Upper lobe of right lung (tissue), 1 donor: ENCODE data around the gene SUSD1. TPM values are rescaled to one million over a fixed set of nuclear protein-coding genes. Genes with fewer than 3 reads are reported as not detected.

Experiments used
- ATAC-seq: fragments of 200-7000 bp; cut with Tn5 transposase; one replicate; pipeline ENCODE4 v1.9.1; 2020; ENCODE audit warnings: mild to moderate bottlenecking, moderate library complexity
- DNase-seq: peaks from one replicate; pipeline ENCODE4 v3.0.0-alpha.2; 2020
- H3K27ac ChIP-seq: fragments of 200-600 bp; one replicate; pipeline ENCODE4 v1.8.0; 2022
- H3K27me3 ChIP-seq: fragments of 200-600 bp; one replicate; pipeline ENCODE4 v1.8.0; 2022; ENCODE audit warnings: mild to moderate bottlenecking
- H3K36me3 ChIP-seq: fragments of 200-600 bp; one replicate; pipeline ENCODE4 v1.8.0; 2022
- H3K4me1 ChIP-seq: fragments of 200-600 bp; one replicate; pipeline ENCODE4 v1.8.0; 2022
- H3K4me3 ChIP-seq: fragments of 200-600 bp; one replicate; pipeline ENCODE4 v1.8.0; 2022; ENCODE audit warnings: mild to moderate bottlenecking
- H3K9me3 ChIP-seq: fragments of 200-600 bp; one replicate; pipeline ENCODE4 v1.8.0; 2022
- intact Hi-C: fragments of 100-400 bp; cut with DNase I; formaldehyde crosslinking; loops from one replicate; pipeline ENCODE4 v1.11.0; 2022
- total RNA-seq: library from RNA; stranded (reverse); fragmentation: NEBNext Ultra II Directional; extraction: Animal tissue kit (Norgen Biotek cat#: 25700); gene quantifications from one replicate; pipeline ENCODE4 v1.2.1, GENCODE V29; 2021
- TF ChIP-seq, protein P1 (sequence below): fragments of 200-600 bp; IDR thresholded peaks from one replicate; pipeline ENCODE4 v1.8.0; 2022; ENCODE audit warnings: antibody characterized with exemption
- donor health status: DM: no; HTN: yes; CAD: no; lungs with severe emphysema.

Gene SUSD1
- total RNA-seq, 1 donor from 2014 or later = 31.0 TPM

- H3K9me3 ChIP-seq = no peaks in the 10 kb centered on the region
- intact Hi-C loops = no loop called here
- H3K4me3 ChIP-seq = no peak overlapping the region
- no peak overlapping the region for H3K27ac ChIP-seq
- H3K4me1 ChIP-seq = no peaks in the 10 kb centered on the region
- TF ChIP-seq, protein P1, sequence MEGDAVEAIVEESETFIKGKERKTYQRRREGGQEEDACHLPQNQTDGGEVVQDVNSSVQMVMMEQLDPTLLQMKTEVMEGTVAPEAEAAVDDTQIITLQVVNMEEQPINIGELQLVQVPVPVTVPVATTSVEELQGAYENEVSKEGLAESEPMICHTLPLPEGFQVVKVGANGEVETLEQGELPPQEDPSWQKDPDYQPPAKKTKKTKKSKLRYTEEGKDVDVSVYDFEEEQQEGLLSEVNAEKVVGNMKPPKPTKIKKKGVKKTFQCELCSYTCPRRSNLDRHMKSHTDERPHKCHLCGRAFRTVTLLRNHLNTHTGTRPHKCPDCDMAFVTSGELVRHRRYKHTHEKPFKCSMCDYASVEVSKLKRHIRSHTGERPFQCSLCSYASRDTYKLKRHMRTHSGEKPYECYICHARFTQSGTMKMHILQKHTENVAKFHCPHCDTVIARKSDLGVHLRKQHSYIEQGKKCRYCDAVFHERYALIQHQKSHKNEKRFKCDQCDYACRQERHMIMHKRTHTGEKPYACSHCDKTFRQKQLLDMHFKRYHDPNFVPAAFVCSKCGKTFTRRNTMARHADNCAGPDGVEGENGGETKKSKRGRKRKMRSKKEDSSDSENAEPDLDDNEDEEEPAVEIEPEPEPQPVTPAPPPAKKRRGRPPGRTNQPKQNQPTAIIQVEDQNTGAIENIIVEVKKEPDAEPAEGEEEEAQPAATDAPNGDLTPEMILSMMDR = no peak
- H3K27me3 ChIP-seq = no peaks in the 10 kb centered on the region
- no peaks in the 10 kb centered on the region for H3K36me3 ChIP-seq
- ATAC-seq (no peak), DNase-seq (no peak)
Observed at GRCh38 chr9:112149211-112149610, 25.9 kb downstream of the SUSD1 start.

- TF ChIP-seq, protein P1 = no peak
- Histone ChIP-seq H3K36me3 (no peaks in the 10 kb centered on the region), H3K4me3 (no peak overlapping the region), H3K27ac (no peak overlapping the region), H3K27me3 (no peaks in the 10 kb centered on the region), H3K9me3 (no peaks in the 10 kb centered on the region), H3K4me1 (no peaks in the 10 kb centered on the region)
- DNase-seq (no peak), ATAC-seq (no peak)
- intact Hi-C loops = no loop called here
Observed at GRCh38 chr9:112145886-112146285, 29.2 kb downstream of the SUSD1 start.

DNA sequence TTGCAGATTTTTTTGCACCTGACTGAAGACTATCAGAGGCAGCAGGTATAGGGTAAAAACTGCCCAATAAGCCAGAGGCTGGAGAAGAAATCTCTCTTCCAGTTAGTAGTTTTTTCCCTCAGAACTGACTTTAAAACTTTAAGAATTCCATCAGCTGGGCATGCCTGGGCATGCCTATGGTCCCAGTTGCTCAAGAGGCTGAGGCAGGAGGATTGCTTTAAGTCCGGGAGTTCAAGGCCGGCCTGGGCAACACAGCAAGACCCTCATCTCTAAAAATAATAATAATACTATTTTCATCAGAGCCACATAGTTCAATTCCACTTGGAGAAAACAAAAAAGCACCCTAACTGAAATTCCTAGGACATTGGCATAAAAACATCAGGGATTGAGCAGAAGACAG lies 30.3 kb downstream of the SUSD1 start:
- H3K4me1 ChIP-seq = no peaks in the 10 kb centered on the region
- no peak for ATAC-seq
- no peak for DNase-seq
- H3K4me3 ChIP-seq = no peak overlapping the region
- no peaks in the 10 kb centered on the region for H3K9me3 ChIP-seq
- no peak overlapping the region for H3K27ac ChIP-seq
- no peaks in the 10 kb centered on the region for H3K27me3 ChIP-seq
- no peaks in the 10 kb centered on the region for H3K36me3 ChIP-seq
- TF ChIP-seq, protein P1 = no peak
- intact Hi-C loops = no loop called here

DNA sequence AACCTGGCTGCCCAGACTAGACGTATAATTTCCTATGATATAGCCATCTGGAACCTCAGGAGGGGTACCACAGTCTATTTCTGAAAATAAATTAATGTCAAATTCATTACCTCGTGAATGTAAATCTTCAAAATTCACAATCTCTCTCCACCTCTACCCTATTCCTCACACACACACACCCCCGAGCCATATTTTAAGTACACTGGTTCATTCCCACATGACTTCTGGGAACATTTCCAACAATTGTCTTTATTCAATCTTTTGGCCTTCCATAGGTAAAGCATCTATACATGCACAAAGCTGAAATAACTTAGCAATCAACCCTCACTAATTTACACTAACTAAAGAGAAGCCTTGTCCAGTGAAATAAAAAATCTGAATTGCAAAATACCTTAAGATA lies 32.7 kb downstream of the SUSD1 start:
- intact Hi-C loops = no loop called here

GRCh38 chr9:112140936-112141335 lies 34.2 kb downstream of the SUSD1 start:
- H3K27me3 ChIP-seq = no peaks in the 10 kb centered on the region
- no peak overlapping the region for H3K27ac ChIP-seq
- no peaks in the 10 kb centered on the region for H3K36me3 ChIP-seq
- DNase-seq (no peak), ATAC-seq (no peak)
- intact Hi-C loops = no loop called here
- no peaks in the 10 kb centered on the region for H3K4me1 ChIP-seq
- no peaks in the 10 kb centered on the region for H3K9me3 ChIP-seq
- TF ChIP-seq, protein P1 = no peak
- no peak overlapping the region for H3K4me3 ChIP-seq

More for the DNA sequence above, 32.7 kb downstream of the SUSD1 start:
- no peak for ATAC-seq
- Histone ChIP-seq H3K27me3 (no peaks in the 10 kb centered on the region), H3K4me3 (no peak overlapping the region), H3K4me1 (no peaks in the 10 kb centered on the region), H3K36me3 (no peaks in the 10 kb centered on the region), H3K27ac (no peak overlapping the region), H3K9me3 (no peaks in the 10 kb centered on the region)
- DNase-seq = no peak
- TF ChIP-seq, protein P1 = no peak

GRCh38 chr9:112137066-112137465 lies 38.0 kb downstream of the SUSD1 start:
- Histone ChIP-seq H3K27me3 (no peaks in the 10 kb centered on the region), H3K36me3 (no peaks in the 10 kb centered on the region), H3K4me1 (no peaks in the 10 kb centered on the region), H3K27ac (no peak overlapping the region), H3K4me3 (no peak overlapping the region), H3K9me3 (no peaks in the 10 kb centered on the region)
- intact Hi-C loops = no loop called here
- DNase-seq (no peak), ATAC-seq (no peak)
- TF ChIP-seq, protein P1 = no peak
